Measurements from ENCODE around the gene WDR70.
"Not testable (repeated sequence)": the region's sequence is repeated elsewhere in the genome, so short reads cannot be mapped to it uniquely, and the experiment has no call there.

Gene WDR70

GRCh38 chr5:37767961-37768360, 388.8 kb downstream of the WDR70 start:
- no peak for DNase-seq (ENCODE audit: low read depth)

- no peak for DNase-seq (ENCODE audit: low read depth)
These were observed 389.3 kb downstream of the WDR70 start for GRCh38 chr5:37768371-37768770.

DNA sequence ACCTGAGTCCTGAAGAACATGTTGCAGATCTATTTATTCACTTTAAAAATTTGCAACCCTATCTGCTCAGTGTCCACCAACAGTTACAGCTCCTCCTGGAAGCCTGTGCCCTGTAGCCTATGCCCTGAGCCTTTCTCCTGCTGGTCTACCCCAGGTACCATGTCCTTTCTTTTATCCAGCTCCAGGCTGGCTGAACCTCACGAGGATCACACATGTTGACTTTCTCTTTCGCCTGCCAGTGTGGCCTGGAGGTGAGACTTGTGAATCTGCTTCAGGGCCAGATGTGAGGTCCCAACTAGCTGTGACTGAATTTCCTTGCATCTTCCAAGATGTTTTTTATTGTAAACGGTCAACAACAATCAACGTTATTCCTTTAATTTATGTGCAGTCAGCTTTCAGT, 390.0 kb downstream of the WDR70 start:
- DNase-seq (ENCODE audit: low read depth): no peak

GRCh38 chr5:37769840-37770239, 390.7 kb downstream of the WDR70 start:
- DNase-seq (ENCODE audit: low read depth): no peak

GRCh38 chr5:37770786-37771185, 391.7 kb downstream of the WDR70 start:
- DNase-seq (ENCODE audit: low read depth): peak; percentile 46

DNA sequence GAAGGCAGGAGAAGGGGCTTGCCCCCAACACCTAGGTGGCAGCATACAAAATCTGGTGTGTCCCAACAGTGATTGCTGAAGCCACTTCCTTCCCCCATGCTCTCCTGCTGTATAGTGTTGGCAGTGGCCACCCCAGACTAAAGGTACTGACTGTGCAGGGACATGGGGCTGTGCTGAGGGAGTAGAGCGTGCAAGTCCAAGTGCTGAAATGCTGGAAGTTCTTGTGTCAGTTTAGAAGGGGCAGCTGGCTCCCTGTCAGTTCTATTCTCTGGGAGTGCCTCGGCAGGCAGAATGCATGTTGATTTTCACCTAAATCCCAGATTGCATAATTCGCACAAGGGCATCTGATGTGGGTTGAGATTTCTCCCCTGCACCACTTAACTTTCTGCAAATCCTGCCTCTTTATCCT, 392.1 kb downstream of the WDR70 start:
- no peak for DNase-seq (ENCODE audit: low read depth)

DNA sequence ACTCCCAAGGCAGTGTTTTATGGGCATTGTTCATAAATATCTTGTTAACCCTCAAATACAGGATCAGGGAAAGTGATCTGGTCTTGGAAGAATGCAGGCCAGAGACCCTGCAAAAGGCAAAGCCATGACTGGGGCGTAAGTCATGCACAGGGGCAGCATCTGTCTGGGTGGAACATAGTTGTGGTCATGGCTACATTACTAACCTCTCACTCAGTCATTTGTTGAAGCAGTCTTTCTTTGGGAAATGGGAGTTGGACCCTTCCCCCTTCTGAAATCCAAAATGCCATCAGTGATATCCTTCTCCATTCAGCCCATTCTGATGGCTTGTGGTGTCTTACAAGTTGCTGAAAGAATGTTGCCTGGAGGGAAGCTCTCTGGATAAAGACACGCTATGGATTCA, 392.6 kb downstream of the WDR70 start:
- peak; percentile 100 for DNase-seq (ENCODE audit: low read depth)

DNA sequence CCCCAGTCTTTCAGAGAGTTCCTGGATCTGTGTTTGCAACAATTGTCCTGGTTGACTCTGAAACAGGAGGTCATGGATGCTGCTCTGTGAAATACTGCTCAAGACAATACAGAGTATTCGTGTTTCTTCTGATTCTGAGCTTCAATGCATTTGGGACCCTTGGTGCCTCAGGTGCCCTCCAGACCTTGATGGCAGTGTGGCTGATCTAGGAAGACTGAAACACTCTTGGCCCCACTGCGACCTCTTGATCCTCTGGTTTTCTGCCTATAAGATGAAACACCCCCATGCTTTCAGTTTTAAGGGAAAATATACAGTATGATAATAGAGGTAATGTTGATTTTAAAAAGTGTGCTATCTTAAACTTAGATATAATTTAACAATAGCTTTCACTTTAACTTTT, 393.1 kb downstream of the WDR70 start:
- DNase-seq (ENCODE audit: low read depth): no peak

GRCh38 chr5:37773809-37774208, 394.7 kb downstream of the WDR70 start:
- DNase-seq (ENCODE audit: low read depth): no peak

DNA sequence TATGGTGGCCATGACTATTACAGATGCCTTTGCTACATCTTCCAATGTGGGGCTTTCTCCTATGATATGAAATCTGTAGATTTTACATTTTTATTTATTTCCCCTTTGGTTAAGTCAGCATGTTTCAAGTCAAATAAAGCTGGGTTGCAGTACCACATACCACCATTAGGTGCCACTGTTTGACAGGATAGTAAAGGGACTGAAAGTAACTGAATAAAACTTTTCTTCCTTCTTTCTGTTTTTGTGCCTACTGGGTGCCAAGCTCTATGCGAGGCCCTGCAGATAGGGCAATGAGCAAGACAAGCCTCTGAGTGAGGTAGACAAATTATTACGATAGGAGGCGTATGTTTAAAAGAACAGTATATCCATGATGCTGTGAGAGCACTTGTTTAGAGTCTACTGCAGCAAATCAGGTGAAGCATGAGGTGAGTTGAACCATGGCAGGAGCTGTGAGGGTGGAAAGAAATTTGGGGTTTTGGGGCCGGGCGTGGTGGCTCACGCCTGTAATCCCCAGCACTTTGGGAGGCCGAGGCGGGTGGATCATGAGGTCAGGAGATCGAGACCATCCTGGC, 395.9 kb downstream of the WDR70 start:
- DNase-seq (ENCODE audit: low read depth): peak; percentile 37

- DNase-seq (ENCODE audit: low read depth): peak; percentile 97
These were observed 397.7 kb downstream of the WDR70 start for GRCh38 chr5:37776826-37777225.

GRCh38 chr5:37777432-37778130, 398.5 kb downstream of the WDR70 start:
- peak; percentile 98 for DNase-seq (ENCODE audit: low read depth)

- DNase-seq (ENCODE audit: low read depth): not testable (repeated sequence)
These were observed 402.3 kb downstream of the WDR70 start for GRCh38 chr5:37781409-37781808.

DNA sequence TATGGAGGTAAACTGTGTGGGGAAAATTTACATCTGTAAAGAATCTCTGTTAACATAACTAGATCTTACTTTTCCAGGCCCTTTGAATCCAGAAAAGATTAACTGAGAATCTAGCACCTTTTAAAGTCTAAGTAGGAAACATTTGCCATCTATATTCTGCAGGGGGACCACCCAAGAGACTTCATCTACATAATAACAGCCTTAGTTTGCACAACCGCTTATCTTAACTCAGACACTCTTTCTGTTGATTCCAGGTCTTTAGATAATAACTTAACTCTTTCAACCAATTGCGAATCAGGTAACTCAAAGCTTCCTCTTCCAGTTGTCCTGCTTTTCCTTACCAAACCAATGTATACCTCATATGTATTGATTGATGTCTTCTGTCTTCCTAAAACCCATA, 407.3 kb downstream of the WDR70 start:
- DNase-seq (ENCODE audit: low read depth): no peak

- peak; percentile 79 for DNase-seq (ENCODE audit: low read depth)
These were observed 407.9 kb downstream of the WDR70 start for GRCh38 chr5:37786862-37787519.

GRCh38 chr5:37787742-37788141, 408.6 kb downstream of the WDR70 start:
- DNase-seq (ENCODE audit: low read depth): peak; percentile 19

DNA sequence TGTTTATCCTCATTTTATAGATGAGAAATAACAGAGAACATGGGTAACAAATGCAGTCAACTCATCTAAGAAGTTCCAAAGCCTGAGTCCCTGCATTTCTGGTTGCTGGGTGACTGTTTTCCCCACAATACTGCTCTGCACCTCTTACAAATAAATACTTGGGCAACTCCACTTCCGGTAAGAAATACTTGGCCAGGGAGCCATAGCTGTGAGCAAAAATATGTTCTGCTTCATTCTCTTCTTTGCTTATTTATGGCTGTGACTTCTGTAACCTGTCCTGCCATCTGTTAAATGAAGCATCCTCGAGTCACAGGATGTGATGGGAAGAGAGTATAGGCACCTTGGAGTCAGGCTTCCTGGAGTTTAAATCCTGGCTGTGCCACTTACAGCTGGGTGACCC, 410.9 kb downstream of the WDR70 start:
- peak; percentile 83 for DNase-seq (ENCODE audit: low read depth)

GRCh38 chr5:37791321-37791720, 412.2 kb downstream of the WDR70 start:
- DNase-seq (ENCODE audit: low read depth): no peak

DNA sequence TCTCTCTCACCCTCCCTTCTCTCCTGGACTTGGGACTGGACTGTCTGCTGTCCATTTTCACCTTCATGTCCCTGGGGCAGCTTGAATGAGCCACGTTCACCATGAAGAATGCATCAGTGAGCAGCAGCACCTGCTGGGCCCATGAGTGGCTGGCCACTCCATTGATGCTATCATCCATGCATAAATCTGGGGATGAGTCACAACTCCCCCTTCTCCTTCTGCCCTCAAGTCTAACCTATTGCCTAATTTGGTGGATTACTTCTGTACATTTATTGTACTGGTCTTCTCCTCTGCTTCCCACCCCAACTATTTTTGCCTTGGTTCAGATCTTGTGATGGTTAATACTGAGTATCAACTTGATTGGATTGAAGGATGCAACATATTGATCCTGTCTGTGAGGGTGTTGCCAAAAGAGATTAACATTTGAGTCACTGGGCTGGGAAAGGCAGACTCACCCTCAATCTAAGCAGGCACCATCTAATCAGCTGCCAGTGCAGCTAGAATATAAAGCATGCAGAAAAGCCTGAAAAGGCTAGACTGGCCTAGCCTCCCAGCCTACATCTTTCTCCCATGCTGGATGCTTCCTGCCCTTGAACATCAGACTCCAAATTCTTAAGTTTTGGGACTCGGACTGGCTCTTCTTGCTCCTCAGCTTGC, 414.0 kb downstream of the WDR70 start:
- DNase-seq (ENCODE audit: low read depth): peak; percentile 89

DNA sequence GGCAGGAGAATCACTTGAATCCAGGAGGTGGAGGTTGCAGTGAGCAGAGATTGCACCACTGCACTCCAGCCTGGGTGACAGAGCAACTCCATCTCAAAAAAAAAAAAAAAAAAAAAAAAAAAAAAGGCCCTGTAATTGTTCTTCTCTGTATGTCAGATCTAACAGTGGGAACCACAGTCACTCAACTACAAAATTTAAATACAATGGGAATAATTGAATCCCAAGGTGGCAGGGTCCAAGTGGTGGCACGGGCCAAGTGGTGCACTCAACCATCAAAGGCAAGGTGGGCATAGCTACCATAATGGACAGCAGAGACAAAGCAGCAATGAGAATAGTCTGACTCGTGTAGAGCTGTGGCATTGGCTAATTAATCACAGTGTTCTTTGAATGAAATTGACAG, 416.2 kb downstream of the WDR70 start:
- not testable (repeated sequence) for DNase-seq (ENCODE audit: low read depth)

- DNase-seq (ENCODE audit: low read depth): not testable (repeated sequence)
These were observed 417.3 kb downstream of the WDR70 start for GRCh38 chr5:37796435-37796834.

GRCh38 chr5:37799865-37800421, 420.8 kb downstream of the WDR70 start:
- DNase-seq (ENCODE audit: low read depth): peak; percentile 29

- DNase-seq (ENCODE audit: low read depth): no peak
These were observed 422.4 kb downstream of the WDR70 start for GRCh38 chr5:37801521-37801920.
